HG03060 (cell line): ENCODE data around the gene PNLIPRP2.

ENCODE experiments used
- ATAC-seq: cut with Tn5 transposase; IDR thresholded peaks from one replicate; pipeline ENCODE4 v1.9.1; 2021; ENCODE audit warnings: low read depth, moderate number of reproducible peaks; ENCODE audit not compliant: unreplicated experiment

Gene PNLIPRP2

GRCh38 chr10:116676118-116676517, 55.4 kb downstream of the PNLIPRP2 start:
- ATAC-seq = no peak

- no peak for ATAC-seq
Measured at GRCh38 chr10:116676633-116677032, 55.9 kb downstream of the PNLIPRP2 start.

GRCh38 chr10:116679351-116679750, 58.6 kb downstream of the PNLIPRP2 start:
- no peak for ATAC-seq

GRCh38 chr10:116683166-116683565, 62.4 kb downstream of the PNLIPRP2 start:
- ATAC-seq = no peak

GRCh38 chr10:116683821-116684220, 63.1 kb downstream of the PNLIPRP2 start:
- ATAC-seq = no peak

GRCh38 chr10:116684781-116685180, 64.0 kb downstream of the PNLIPRP2 start:
- no peak for ATAC-seq

- no peak for ATAC-seq
Measured at GRCh38 chr10:116685807-116686206, 65.1 kb downstream of the PNLIPRP2 start.

GRCh38 chr10:116686632-116687031, 65.9 kb downstream of the PNLIPRP2 start:
- ATAC-seq = no peak

- ATAC-seq = no peak
Measured at GRCh38 chr10:116687633-116688032, 66.9 kb downstream of the PNLIPRP2 start.

- ATAC-seq = no peak
Measured at GRCh38 chr10:116688241-116688711, 67.5 kb downstream of the PNLIPRP2 start.

- no peak for ATAC-seq
Measured at GRCh38 chr10:116688741-116689495, 68.2 kb downstream of the PNLIPRP2 start.

- ATAC-seq = no peak
Measured at GRCh38 chr10:116689744-116690143, 69.0 kb downstream of the PNLIPRP2 start.

GRCh38 chr10:116690356-116691322, 69.9 kb downstream of the PNLIPRP2 start:
- ATAC-seq = no peak

GRCh38 chr10:116691635-116692034, 70.9 kb downstream of the PNLIPRP2 start:
- ATAC-seq = no peak

- no peak for ATAC-seq
Measured at GRCh38 chr10:116692225-116692624, 71.5 kb downstream of the PNLIPRP2 start.

- no peak for ATAC-seq
Measured at GRCh38 chr10:116694243-116694926, 73.6 kb downstream of the PNLIPRP2 start.
